Astrocyte of the cerebellum (primary cell): Measurements from ENCODE around the gene TCEAL9.

Source experiments
- DNase-seq: peaks from one replicate; pipeline ENCODE4 v3.0.0-alpha.2; 2011; ENCODE audit warnings: low read depth
- H3K4me3 ChIP-seq: 2 replicates; pipeline ENCODE4 v1.5.1; 2011; ENCODE audit warnings: mild to moderate bottlenecking, low read depth, low read length, moderate library complexity
- CTCF ChIP-seq: IDR thresholded peaks from 2 replicates; pipeline ENCODE4 v1.5.1; 2012; ENCODE audit warnings: low read length, low read depth, moderate library complexity, mild to moderate bottlenecking; ENCODE audit errors: missing control alignments
- in situ Hi-C: cut with HindIII; loops from 2 replicates; pipeline ENCODE4 v1.10.0; 2017; ENCODE audit warnings: low sequenced_read_pairs

TCEAL9 gene

GRCh38 chrX:103407776-103408175 is 51.5 kb downstream of the TCEAL9 start:
- in situ Hi-C loops = no loop called here
- no peak overlapping the region for H3K4me3 ChIP-seq
- no peak for DNase-seq
- TF ChIP-seq CTCF = no peak
